CD4-positive, alpha-beta T cell treated with Interleukin-1 beta for 1 hour (primary cell): Measurements from ENCODE around the gene RASD2.
A peak's percentile ranks its signal among the peaks of the same experiment; 100 is the strongest.

ENCODE experiments used
- DNase-seq, 2 donors: peaks; one replicate each; pipeline ENCODE4 v3.0.0-alpha.2; 2020 to 2022

RASD2 gene

DNA sequence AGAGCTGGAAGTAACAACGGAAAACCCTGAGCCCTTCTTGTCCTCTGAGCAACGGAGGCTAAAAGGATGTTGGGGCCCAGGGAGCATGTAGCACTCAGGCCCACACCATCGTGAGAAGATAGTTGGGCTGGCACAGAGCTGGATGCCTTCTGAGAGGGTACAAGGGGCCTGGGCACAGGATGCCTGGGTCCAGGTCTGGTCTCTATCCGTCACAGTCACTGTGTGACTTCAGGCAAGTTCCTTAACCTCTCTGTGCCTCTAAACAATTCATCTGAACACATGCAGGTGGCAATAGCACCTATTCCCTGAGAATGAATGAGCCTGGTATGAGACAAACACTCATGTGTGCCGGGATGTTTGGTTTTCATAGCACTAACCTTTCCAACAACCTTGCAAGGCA is 47.3 kb downstream of the RASD2 start:
- no peak for DNase-seq

DNA sequence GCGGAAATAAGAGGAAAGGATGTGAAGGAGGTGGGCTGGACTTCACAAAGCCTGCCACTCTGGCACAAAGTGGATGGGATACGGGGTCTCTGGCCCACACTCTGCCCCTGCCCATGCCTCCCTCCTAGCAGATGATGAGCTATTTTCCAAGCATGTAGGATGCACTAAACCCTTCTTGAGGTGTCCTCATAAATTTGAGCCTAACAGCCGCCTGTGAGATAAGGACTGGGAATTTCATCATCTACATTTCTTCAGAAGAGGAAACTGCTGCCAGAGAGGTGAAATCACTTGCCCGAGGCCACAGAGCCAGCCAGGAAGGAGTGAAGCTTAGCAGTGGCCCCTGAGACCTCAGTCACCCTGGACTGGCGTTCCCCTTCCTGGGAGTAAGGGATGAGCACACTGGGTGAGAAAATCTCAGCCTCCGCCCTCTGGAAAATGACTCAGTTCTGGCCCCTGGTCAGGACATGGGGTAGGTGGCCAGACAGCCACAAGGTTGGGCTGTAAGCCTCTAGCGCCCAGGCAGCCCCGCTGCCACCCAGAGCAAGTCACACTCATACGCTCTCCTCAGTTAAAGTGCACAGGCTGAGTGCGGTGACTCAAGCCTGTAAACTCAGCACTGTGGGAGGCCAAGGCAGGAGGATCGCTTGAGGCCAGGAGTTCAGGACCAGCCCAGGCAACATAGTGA is 48.6 kb downstream of the RASD2 start:
- DNase-seq = peak in 1 of 2 donors; percentile 71

DNA sequence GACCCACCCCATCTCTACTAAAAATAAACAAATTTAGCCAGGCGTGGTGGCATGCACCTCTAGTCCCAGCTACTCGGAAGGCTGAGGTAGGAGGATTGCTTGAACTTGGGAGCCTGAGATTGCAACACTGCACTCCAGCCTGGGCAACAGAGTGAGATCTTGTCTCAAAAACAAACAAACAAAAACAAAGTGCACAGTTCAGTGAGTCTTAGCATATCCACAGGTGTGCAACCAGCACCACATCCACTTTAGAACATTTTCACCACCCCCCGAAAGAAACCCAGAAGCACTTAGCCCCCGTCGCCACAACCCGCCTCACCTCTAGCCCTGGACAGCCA is 49.1 kb downstream of the RASD2 start:
- no peak for DNase-seq

DNA sequence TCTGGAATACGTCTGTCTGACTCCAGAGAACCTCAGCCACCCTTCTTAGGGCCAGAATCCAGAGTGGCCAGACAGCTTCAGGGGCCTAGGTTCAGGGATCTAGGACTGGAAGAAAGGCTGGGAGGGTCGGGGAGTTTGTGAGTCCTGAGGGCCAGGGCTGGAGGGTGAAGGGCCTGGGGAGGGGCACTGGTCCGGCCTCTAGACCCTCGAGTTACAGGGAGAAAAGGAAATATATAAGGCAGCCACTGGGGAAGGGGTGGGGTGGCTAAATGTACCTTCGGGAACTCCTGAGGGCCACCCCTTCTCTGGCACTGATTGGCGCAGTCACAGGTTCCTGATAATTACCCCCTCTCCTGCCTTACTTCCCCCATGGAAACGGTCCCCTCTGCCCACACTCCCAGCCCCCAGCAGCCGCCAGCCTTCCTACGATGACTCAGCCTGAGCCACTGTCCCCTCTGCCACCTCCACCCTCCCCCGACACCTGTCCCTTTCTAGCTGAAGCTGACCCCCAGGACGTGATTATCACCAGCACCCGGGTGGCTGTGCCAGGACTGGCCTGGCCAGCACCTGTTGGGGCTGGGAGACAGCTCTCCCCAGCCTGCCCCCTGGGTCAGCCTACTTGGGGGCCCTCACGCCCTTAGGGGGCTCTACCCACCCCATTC is 50.1 kb downstream of the RASD2 start:
- DNase-seq = no peak

DNA sequence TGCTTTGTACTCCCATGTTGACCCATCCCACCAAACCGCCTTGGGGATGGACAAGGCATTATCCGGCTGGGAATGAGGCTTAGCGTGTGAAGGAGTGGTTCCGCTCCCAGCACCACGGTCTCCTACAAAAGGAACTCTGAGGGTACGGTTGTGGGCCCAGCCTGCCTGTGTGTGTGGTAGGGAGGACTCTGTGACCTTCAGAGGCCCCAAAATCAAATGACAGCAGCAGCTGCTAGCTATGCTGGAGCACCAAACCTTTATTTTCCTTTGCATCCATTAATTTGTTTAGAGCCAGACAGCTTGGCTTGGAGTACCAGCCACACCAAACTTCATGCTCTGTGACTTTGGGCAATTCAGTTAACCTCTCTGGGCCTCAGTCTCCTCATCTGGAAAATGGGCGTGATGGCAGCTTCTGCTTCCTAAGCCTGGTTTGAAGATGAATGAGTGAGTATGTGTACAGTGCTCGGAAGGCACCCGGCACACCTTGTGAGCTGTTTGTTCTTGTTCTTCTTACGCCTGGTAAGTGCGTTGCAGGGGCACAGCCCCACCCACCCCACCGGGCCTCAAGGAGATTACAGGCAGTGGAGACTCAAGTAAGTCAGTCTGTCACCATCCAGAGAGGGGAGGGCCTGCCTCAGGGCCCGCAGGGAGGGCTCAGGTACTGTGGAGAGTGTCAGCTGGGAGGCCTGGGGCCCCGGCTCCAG is 51.2 kb downstream of the RASD2 start:
- no peak for DNase-seq

DNA sequence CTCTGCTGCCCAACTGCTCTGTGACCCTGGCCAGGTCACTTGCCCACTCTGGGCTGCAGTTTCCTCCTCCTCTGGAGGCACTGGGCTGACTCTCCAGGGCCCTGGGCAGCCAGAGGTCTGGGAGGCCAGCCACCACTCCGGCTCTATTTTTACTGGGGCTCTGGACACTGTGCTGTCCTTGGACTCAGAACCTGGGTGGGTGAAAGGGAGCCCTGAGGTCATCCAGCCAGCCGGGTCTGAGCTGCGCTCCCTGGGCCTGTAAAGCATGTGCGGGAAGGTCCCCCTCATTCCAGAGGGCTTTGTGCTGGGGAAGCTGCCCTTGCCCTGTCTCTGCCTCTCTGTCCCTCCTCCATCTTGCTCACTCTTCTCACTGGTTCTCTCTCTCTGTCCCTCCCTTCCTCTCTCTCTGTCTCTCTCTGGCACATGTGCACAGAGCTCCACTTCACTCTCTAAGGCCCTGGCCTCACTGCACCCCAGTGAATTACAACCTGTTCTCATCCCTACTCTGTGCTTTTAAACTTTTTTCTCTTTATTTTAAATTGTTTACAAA is 51.9 kb downstream of the RASD2 start:
- DNase-seq = no peak

DNA sequence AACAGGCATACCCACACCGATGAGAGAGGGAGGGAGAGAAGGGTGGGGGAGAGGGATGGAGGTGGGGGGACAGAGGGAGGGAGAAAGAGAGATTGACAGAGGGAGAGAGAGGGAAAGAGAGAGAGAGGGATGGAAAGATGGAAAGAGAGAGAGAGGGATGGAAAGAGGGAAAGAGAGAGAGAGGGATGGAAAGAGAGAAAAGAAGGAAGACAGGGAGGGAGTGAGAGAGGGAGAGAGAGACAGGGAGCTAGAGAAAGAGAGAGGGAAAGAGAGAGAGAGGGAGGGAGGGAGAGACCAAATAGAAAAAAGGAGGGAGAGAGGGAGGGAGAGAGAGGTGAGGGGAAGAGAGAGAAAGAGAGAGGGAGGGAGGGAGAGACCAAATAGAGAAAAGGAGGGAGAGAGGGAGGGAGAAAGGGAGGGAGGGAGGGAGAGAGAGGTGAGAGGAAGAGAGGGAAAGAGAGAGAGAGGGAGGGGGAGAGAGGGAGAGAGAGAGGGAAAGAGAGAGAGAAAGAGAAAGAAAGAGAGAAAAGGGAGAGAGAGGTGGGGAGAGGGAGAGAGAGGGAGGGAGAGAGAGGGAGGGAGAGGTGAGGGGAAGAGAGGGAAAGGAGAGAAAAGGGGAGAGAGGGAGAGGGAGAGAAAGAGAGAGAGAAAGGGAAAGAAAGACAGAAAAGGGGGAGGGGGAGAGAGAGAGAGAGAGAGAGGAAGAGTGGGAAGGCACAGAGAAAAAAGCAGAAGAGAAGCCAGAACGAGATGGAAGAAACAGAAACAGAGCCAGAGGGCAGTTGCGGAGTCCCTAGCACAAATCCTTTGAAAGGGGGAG is 52.6 kb downstream of the RASD2 start:
- DNase-seq = no peak

DNA sequence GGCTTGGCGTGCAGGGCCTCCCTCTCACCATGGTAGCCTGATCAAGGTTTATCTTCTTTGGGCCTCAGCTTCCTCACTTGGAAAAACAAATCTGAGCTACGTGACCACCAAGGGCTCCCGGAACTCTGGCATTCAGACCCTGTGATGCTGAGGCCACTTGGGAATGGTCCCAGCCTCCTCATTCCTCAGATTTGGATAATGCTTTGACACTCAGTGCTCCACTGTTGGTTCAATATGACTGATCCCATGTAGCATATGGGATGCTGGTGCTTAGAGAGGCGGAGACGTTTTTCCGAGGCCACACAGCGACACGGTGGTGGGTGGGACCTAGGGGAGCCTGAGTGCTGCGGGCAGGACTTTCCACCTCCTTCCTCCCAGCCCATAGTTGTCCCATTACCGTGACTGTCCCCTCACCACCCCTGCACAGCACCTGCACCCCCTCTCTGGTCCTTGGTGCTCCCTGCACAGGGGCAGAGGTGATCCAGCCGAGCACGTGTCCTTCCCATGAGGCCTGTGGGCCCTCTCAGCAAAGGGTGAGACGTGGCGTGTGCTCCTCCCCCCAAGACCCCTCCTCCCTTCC is 53.4 kb downstream of the RASD2 start:
- DNase-seq = no peak

DNA sequence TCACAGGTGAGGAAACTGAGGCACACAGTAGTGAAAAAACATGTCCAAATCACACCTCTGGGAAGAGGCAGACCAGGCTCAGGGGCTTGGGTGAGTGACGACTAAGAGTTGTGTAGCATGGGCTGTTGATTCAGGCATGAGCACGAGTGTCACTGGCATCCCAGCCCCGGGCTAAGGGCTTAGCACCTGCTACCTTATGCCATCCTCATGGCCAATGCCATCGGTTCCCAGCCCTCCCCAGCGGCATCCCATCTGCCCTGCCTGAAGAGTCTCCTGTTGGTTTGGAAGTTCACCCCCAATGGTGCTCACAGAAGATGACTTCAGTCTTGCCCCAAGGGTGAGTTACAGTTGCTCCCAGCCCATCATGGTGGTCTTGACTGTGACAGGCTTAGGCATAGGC is 54.1 kb downstream of the RASD2 start:
- no peak for DNase-seq

DNA sequence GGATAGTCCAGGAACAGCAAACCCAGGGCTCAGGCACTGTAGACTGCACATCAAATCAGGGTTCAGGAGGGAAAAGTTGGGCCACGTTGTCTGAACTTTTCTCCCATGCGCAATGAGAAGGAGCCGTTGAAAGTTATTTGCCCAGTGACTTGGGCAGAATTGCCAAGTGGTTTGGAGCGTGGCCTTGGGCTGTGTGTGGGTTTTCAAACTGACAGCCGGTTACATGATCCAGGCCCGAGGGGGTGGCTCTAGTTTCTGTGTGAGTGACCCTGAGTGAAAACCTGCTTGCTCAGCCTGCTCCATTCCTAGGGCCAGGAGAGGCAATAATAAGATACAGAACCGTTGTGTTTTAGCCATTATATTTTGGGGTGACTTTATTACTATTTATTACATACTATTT is 56.2 kb downstream of the RASD2 start:
- no peak for DNase-seq

DNA sequence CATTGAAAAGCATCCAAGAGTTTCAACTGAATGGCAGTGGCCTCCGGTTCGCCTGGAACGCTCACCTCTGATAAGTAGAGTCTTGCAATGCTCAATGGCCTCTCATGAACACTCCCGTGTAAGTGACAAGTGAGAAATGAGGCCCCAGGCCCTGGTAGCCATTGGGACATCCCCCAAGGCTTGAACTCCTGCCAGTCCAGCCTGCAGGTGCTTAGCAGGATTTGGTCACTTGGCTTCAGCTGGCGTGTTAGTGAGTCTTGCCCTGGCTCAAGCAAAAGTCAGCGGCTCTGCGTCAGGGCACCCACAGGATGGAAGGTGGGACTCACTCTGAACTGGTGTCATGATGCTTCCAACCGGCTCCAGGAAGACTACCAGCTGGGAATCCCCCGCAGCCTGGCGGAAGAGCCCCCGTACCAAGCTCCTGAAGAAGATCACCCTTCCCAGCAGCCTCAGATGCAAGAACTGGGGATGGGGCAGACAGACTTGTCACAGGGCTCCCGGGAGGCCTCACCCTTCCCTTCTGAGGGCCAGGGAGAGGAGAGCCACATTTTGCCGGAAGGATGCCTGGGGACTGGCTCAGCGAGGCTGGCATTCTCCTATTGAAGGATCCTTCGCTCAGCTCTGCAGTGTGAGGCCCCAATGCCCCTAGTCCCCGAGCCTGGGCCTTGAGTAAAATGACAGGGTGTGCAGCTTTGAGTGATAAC is 57.2 kb downstream of the RASD2 start:
- DNase-seq = no peak

DNA sequence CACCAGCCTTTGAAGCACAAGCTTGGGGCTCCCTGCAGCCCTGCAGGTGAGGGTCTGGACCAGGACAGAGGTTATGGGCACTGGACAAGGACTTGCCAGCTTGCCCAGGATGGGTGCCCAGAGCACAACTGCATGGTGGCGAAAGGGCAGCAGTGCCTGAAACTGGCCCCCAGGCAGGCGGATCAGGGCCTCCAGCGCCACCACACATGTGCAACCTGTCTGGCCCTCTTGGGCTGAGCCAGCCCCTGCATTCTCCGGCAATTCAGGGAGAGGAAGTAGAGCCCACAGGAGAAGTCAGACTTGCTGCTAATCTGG is 57.7 kb downstream of the RASD2 start:
- DNase-seq = no peak

DNA sequence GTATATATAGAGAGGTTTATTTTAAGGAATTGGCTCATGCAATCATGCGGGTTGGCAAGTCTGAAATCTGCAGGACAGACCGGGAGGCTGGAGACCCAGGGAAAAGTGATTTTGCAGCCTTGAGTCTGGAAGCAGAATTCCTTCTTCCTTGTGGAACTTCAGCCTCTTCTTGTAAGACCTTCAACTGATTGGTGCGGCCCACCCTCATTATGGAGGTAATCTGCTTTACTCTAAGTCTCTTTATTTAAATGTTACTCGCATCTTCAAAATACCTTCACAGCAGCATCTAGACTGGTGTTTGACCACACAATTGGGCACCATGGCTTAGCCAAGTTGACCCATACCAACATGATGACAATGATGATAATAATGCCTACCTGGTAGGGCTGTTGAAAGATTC is 58.7 kb downstream of the RASD2 start:
- no peak for DNase-seq

DNA sequence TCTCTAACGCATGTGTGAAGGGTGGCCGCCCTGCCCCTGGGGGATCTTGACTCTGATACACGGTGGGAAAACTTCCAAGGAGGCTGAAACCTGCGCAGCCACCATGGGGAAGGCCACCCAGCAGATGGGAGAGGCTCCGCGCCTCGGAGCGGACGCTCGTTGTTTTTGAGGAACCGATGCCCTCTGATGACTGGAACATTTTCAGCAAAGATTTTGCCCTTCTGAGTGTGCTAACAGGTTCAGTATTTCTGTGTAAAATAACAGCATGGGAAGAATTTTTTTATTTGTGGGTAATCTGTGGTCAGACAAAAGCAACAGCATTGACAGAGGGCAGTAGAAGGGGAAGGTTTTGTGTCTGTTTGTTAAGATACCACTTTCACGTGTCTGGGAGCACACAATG is 59.8 kb downstream of the RASD2 start:
- DNase-seq = peak in 1 of 2 donors; percentile 7

DNA sequence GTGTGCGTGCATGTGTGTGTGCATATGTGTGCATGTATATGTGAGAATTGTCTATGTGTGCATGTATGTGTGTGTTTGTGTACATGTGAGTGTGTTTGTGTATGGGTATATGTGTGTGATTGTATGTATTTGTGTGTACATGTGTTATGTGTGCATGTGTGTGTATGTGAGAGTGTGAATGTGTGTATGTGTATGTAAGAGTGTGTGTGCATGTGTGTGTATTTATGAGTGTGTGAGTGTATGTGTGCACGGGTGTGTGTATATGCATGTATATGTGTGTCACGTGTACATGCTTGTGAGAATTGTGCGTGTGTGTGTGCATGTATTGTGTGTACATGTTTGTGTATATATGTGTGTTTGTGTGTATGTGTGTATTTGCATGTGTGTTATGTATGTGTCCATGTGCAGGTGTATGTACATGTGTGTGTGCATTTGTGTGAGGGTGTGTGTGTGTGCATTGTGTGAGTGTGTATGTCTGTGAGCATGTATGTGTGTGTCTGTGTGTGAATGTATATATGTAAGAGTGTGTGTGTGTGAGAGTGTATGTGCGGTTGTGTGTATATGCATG is 60.5 kb downstream of the RASD2 start:
- no peak for DNase-seq

DNA sequence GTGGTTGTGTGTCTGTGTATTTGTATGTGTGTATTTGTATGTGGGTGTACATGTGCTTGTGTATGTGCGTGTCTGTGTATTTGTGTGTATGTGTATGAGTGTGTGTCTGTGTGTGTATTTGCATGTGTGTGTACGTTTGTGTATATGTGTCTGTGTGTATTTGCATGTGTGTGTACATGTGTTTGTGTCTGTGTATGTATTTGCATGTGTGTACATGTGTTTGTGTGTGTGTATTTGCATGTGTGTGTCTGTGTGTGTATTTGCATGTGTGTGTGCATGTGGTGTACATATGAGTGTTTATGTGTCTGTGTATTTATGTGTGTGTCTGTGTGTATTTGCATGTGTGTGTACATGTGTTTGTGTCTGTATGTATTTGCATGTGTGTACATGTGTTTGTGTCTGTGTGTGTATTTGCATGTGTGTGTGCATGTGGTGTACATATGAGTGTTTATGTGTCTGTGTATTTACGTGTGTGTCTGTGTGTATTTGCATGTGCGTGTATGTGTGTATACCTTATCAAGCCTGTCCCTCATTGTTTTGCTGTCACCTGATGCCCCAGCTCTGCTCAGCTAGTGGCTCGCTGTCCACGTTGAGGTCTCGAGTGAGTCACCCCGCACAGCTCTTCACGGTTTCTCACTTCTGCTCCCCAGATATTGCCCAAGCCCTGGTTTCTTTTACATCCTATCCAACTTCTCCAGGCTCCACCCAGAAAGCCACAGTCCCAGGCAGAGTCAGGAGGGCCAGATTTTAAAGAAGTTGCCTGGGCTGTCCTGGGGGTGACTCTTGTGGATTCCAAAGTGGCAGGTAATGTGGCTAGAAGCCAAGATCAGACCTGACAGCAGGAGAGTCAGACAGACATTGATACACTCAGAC is 61.3 kb downstream of the RASD2 start:
- DNase-seq = peak; percentile 10 to 72
